ENCODE results near the gene IBA57. TPM values are rescaled to one million over a fixed set of nuclear protein-coding genes. Genes with fewer than 3 reads are reported as not detected.

The IBA57 gene
- polyA plus RNA-seq, 1 of the 3 experiments (the other 2 are of a cell fraction), result 1.8 TPM

- DNase-seq, result no peak
- H3K4me2 ChIP-seq, result no peak overlapping the region
- ChIA-PET CTCF (interaction anchor here (1.4 kb wide), 1 partner anchor 85 kb away, joined by 5 read pairs; no protein-coding TSS in a partner anchor), POLR2A (no interaction called here)
- no peaks in the 10 kb centered on the region for H3K9me3 ChIP-seq
- H3K9ac ChIP-seq, result no peak overlapping the region
- no peaks in the 10 kb centered on the region for H3K79me2 ChIP-seq (ENCODE audit: insufficient read depth)
- no peaks in the 10 kb centered on the region for H4K20me1 ChIP-seq (ENCODE audit: insufficient read depth)
- no peak overlapping the region for H3K4me3 ChIP-seq (ENCODE audit: low read depth in 2 of 2, low read length in 1 of 2)
- no peaks in the 10 kb centered on the region for H3K27me3 ChIP-seq (ENCODE audit: insufficient read depth)
- no peaks in the 10 kb centered on the region for H3K9me2 ChIP-seq
- H2AFZ ChIP-seq (ENCODE audit: low read depth), result no peak overlapping the region
- peaks cover 0 to 19% of the 10 kb centered on the region in 2 experiments; a peak in 1 of 4 replicates for H3K4me1 ChIP-seq (ENCODE audit: control insufficient read depth in 1 of 2, insufficient read depth in 2 of 2, low read depth in 1 of 2, low read length in 1 of 2)
- TF ChIP-seq GATA2 (CRISPR knock-in tag; IDR thresholded peaks at IDR 0.05) (no peak), MEF2A (IDR thresholded peaks at IDR 0.05; ENCODE audit: borderline replicate concordance, low read depth) (no peak), FOXM1 (IDR thresholded peaks at IDR 0.05; ENCODE audit: low read depth) (no peak), RFX5 (IDR thresholded peaks at IDR 0.05; ENCODE audit: low read length) (no peak), TCF12 (IDR thresholded peaks at IDR 0.05) (no peak), MXI1 (IDR thresholded peaks at IDR 0.05; ENCODE audit: low read depth, low read length) (no peak), ELF1 (IDR thresholded peaks at IDR 0.05) (no peak), TEAD4 (IDR thresholded peaks at IDR 0.05; ENCODE audit: borderline replicate concordance, insufficient read depth) (no peak)
- H3F3A ChIP-seq (replicated peaks; ENCODE audit: insufficient read depth), result no peaks in the 10 kb centered on the region
- H3K36me3 ChIP-seq (replicated peaks in 1 of 2; ENCODE audit: control insufficient read depth in 1 of 2, insufficient read depth in 2 of 2, low read length in 1 of 2), result peaks cover 0 to 2% of the 10 kb centered on the region in 2 experiments
- 92% methylated on average over 13 of the region's 13 CpGs for WGBS (ENCODE audit: low lambda C conversion rate)
- H3K27ac ChIP-seq (ENCODE audit: low read depth in 2 of 2, low read length in 1 of 2), result no peak overlapping the region
Observed at GRCh38 chr1:228215663-228216116, 50.1 kb downstream of the IBA57 start.

GRCh38 chr1:228216371-228217320, 51.0 kb downstream of the IBA57 start:
- Histone ChIP-seq H4K20me1 (ENCODE audit: insufficient read depth) (no peaks in the 10 kb centered on the region), H3K9me3 (no peaks in the 10 kb centered on the region), H3K9ac (no peak overlapping the region), H3K27ac (ENCODE audit: low read depth in 2 of 2, low read length in 1 of 2) (no peak overlapping the region), H3K79me2 (ENCODE audit: insufficient read depth) (no peaks in the 10 kb centered on the region), H3K27me3 (ENCODE audit: insufficient read depth) (no peaks in the 10 kb centered on the region), H3K4me3 (ENCODE audit: low read depth in 2 of 2, low read length in 1 of 2) (no peak overlapping the region), H3K9me2 (no peaks in the 10 kb centered on the region), H3K36me3 (replicated peaks in 1 of 2; ENCODE audit: control insufficient read depth in 1 of 2, insufficient read depth in 2 of 2, low read length in 1 of 2) (peaks cover 0 to 2% of the 10 kb centered on the region in 2 experiments), H3K4me1 (ENCODE audit: control insufficient read depth in 1 of 2, insufficient read depth in 2 of 2, low read depth in 1 of 2, low read length in 1 of 2) (peaks cover 0 to 19% of the 10 kb centered on the region in 2 experiments; a peak in 1 of 4 replicates), H3K4me2 (no peak overlapping the region), H2AFZ (ENCODE audit: low read depth) (no peak overlapping the region), H3F3A (replicated peaks; ENCODE audit: insufficient read depth) (no peaks in the 10 kb centered on the region)
- POLR2A ChIA-PET, result no interaction called here
- CTCF ChIA-PET, result interaction anchor here (0.9 kb wide), 1 partner anchor 86 kb away, joined by 3 read pairs; no protein-coding TSS in a partner anchor
- TF ChIP-seq TCF12 (IDR thresholded peaks at IDR 0.05), result no peak
- TF ChIP-seq NFIC (IDR thresholded peaks at IDR 0.05; ENCODE audit: borderline replicate concordance), result no peak
- no peak for TF ChIP-seq POLR2AphosphoS5 (IDR thresholded peaks at IDR 0.05; ENCODE audit: low read depth, low read length)
- TF ChIP-seq IRF3 (IDR thresholded peaks at IDR 0.05; ENCODE audit: low read depth, low read length), result no peak
- TF ChIP-seq RAD21 (IDR thresholded peaks at IDR 0.05; ENCODE audit: low read length), result no peak
- no peak for TF ChIP-seq FOXM1 (IDR thresholded peaks at IDR 0.05; ENCODE audit: low read depth)
- TF ChIP-seq SMC3 (IDR thresholded peaks at IDR 0.05; ENCODE audit: low read depth, low read length), result no peak
- no peak for TF ChIP-seq CHD2 (IDR thresholded peaks at IDR 0.05; ENCODE audit: low read length, partially characterized antibody)
- no peak for TF ChIP-seq SIN3A (IDR thresholded peaks at IDR 0.05; ENCODE audit: borderline replicate concordance, low read depth, low read length)
- TF ChIP-seq GABPA (IDR thresholded peaks at IDR 0.05; ENCODE audit: low read depth), result no peak
- no peak for TF ChIP-seq USF1 (IDR thresholded peaks at IDR 0.05; ENCODE audit: borderline replicate concordance, low read depth)
- no peak for TF ChIP-seq FOSL2 (IDR thresholded peaks at IDR 0.05; ENCODE audit: borderline replicate concordance, low read depth)
- no peak for TF ChIP-seq ZBTB33 (IDR thresholded peaks at IDR 0.05; ENCODE audit: borderline replicate concordance, low read depth)
- TF ChIP-seq USF2 (IDR thresholded peaks at IDR 0.05; ENCODE audit: borderline replicate concordance, low read depth, low read length), result no peak
- DNase-seq, result no peak
- 91% methylated on average over 28 of the region's 53 CpGs for WGBS (ENCODE audit: low lambda C conversion rate)
